Adrenal gland (tissue), 12 donors: ENCODE results near the gene IL1RAPL1. TPM values are rescaled to one million over a fixed set of nuclear protein-coding genes. Genes with fewer than 3 reads are reported as not detected.

Experiments used
- DNase-seq, 7 donors: peaks; one replicate each; pipeline ENCODE4 v3.0.0-alpha.2; 2019 to 2020
- H3K27ac ChIP-seq, 5 donors: fragments of 200-600 bp; sonication (generic) in 4 of 5; 1 replicate in 3 of 5; 2 replicates in 2 of 5; pipeline versions ENCODE4 v1.5.1 to v1.8.0; 2016 to 2020; ENCODE audit warnings: mild to moderate bottlenecking in 1 of 5
- H3K27me3 ChIP-seq: fragments of 200-600 bp; 2 replicates; pipeline ENCODE4 v1.8.0; 2021
- H3K36me3 ChIP-seq, 2 donors: fragments of 200-600 bp; replicated peaks in 1 of 2; 1 replicate in 1 of 2; 2 replicates in 1 of 2; pipeline versions ENCODE4 v1.5.1 to v1.8.0; 2018 to 2022
- H3K4me1 ChIP-seq, 2 donors: fragments of 200-600 bp; replicated peaks in 1 of 2; 1 replicate in 1 of 2; 2 replicates in 1 of 2; pipeline versions ENCODE4 v1.5.1 to v1.8.0; 2018 to 2021
- H3K4me3 ChIP-seq, 4 donors: fragments of 200-600 bp; sonication (generic) in 3 of 4; one replicate each; pipeline ENCODE4 v1.5.1; 2016 to 2018
- H3K9me3 ChIP-seq, 3 donors: fragments of 200-600 bp; sonication (generic) in 1 of 3; replicated peaks in 1 of 3; 1 replicate in 2 of 3; 2 replicates in 1 of 3; pipeline versions ENCODE4 v1.5.1 to v1.8.0; 2016 to 2021
- POLR2A ChIP-seq, 2 donors: fragments of 450-650 bp; IDR thresholded peaks; one replicate each; pipeline ENCODE4 v1.6.1; 2017; ENCODE audit warnings: antibody characterized with exemption in 2 of 2, mild to moderate bottlenecking in 2 of 2, moderate library complexity in 1 of 2
- WGBS, 4 donors: extraction: QIAGEN DNeasy Blood & Tissue Kit in 2 of 4; methylation state at CpG; one replicate each; pipeline versions ENCODE4 v1.1.5 to v1.1.7; 2013 to 2017; 5-methylcytosine and 5-hydroxymethylcytosine counted together
- intact Hi-C, 2 donors: fragments of 100-400 bp; cut with DNase I; formaldehyde crosslinking; loops; one replicate each; pipeline versions ENCODE4 v1.14.1 to v1.15.0; 2022 to 2023
- polyA plus RNA-seq, 3 donors: library from polyadenylated mRNA; stranded (reverse); fragments of 200-250 nt in 2 of 3; fragments of 350-450 nt in 1 of 3; fragmentation: Illumina TruSeq in 1 of 3; extraction: RNeasy Lipid Tissue Mini Kit (QIAGEN cat#74804) in 1 of 3; gene quantifications; one replicate each; pipeline ENCODE4 v1.2.3, GENCODE V29; 2013 to 2014
- total RNA-seq, 9 donors: library from RNA; depleted of rRNA in 4 of 9; stranded (reverse); fragments of >200 nt in 4 of 9; fragments of 120-200 nt in 1 of 9; fragmentation: NEBNext Ultra II Directional in 1 of 9; extraction: Animal tissue kit (Norgen Biotek cat#: 25700) in 1 of 9; gene quantifications; one replicate each; pipeline versions ENCODE4 v1.1.0 to v1.2.4, GENCODE V29; 2013 to 2023
- TF ChIP-seq, protein P1 (sequence below), 6 experiments: fragments of 450-650 bp in 4 of 6; fragments of 200-600 bp in 2 of 6; sonication (generic) in 1 of 6; IDR thresholded peaks; 1 replicate in 5 of 6; 2 replicates in 1 of 6; pipeline versions ENCODE4 v1.5.1 to v1.8.0; 2016 to 2021; ENCODE audit warnings: antibody characterized with exemption in 6 of 6, mild to moderate bottlenecking in 2 of 6, moderate library complexity in 1 of 6
- donor health status: healthy with polysubstance abuse.
- donor health status: Bipolar disorder and iron deficiency.
- donor health status: DM: yes; HTN: yes; CAD: no.
- donor health status: DM: no; HTN: no; CAD: no.
- donor health status: DM: no; HTN: no; CAD: no.
- donor health status: DM: yes; HTN: yes; CAD: no.

Gene IL1RAPL1
- total and polyA plus RNA-seq, 12 donors, result 1.1 TPM; not detected in 11

GRCh38 chrX:28659269-28659668, 72.0 kb downstream of the IL1RAPL1 start:
- DNase-seq, result no peak
- Histone ChIP-seq H3K4me3 (no peak overlapping the region), H3K9me3 (no peaks in the 10 kb centered on the region), H3K4me1 (no peaks in the 10 kb centered on the region), H3K27ac (no peak overlapping the region), H3K27me3 (no peaks in the 10 kb centered on the region), H3K36me3 (no peaks in the 10 kb centered on the region)
- intact Hi-C loops, result no loop called here
- TF ChIP-seq, protein P1, sequence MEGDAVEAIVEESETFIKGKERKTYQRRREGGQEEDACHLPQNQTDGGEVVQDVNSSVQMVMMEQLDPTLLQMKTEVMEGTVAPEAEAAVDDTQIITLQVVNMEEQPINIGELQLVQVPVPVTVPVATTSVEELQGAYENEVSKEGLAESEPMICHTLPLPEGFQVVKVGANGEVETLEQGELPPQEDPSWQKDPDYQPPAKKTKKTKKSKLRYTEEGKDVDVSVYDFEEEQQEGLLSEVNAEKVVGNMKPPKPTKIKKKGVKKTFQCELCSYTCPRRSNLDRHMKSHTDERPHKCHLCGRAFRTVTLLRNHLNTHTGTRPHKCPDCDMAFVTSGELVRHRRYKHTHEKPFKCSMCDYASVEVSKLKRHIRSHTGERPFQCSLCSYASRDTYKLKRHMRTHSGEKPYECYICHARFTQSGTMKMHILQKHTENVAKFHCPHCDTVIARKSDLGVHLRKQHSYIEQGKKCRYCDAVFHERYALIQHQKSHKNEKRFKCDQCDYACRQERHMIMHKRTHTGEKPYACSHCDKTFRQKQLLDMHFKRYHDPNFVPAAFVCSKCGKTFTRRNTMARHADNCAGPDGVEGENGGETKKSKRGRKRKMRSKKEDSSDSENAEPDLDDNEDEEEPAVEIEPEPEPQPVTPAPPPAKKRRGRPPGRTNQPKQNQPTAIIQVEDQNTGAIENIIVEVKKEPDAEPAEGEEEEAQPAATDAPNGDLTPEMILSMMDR (IDR thresholded peaks at IDR 0.05), result no peak
- TF ChIP-seq POLR2A (IDR thresholded peaks at IDR 0.05), result no peak
- WGBS, 4 donors, result 64 to 86% (median 82%) methylated on average over 12 to 23 of the region's 23 CpGs

GRCh38 chrX:28665778-28666177, 78.5 kb downstream of the IL1RAPL1 start:
- no peak overlapping the region for H3K4me3 ChIP-seq
- DNase-seq, result no peak
- no peaks in the 10 kb centered on the region for H3K36me3 ChIP-seq
- H3K27ac ChIP-seq, result no peak overlapping the region
- 80 to 91% (median 87%) methylated on average over 7 to 10 of the region's 10 CpGs for WGBS, 4 donors
- H3K4me1 ChIP-seq, result no peaks in the 10 kb centered on the region
- intact Hi-C loops, result no loop called here
- no peaks in the 10 kb centered on the region for H3K9me3 ChIP-seq
- no peaks in the 10 kb centered on the region for H3K27me3 ChIP-seq
- no peak for TF ChIP-seq POLR2A (IDR thresholded peaks at IDR 0.05)
- TF ChIP-seq, protein P1 (IDR thresholded peaks at IDR 0.05), result no peak

GRCh38 chrX:28668303-28668702, 81.1 kb downstream of the IL1RAPL1 start:
- Histone ChIP-seq H3K27ac (no peak overlapping the region), H3K27me3 (no peaks in the 10 kb centered on the region), H3K4me3 (no peak overlapping the region), H3K9me3 (no peaks in the 10 kb centered on the region), H3K4me1 (no peaks in the 10 kb centered on the region), H3K36me3 (no peaks in the 10 kb centered on the region)
- WGBS, 4 donors, result 82 to 93% (median 85%) methylated on average over 13 of the region's 13 CpGs
- no peak for TF ChIP-seq POLR2A (IDR thresholded peaks at IDR 0.05)
- TF ChIP-seq, protein P1 (IDR thresholded peaks at IDR 0.05), result no peak
- intact Hi-C loops, result no loop called here
- DNase-seq, result no peak

- intact Hi-C loops, result no loop called here
- Histone ChIP-seq H3K4me3 (no peak overlapping the region), H3K9me3 (no peaks in the 10 kb centered on the region), H3K27ac (no peak overlapping the region), H3K36me3 (no peaks in the 10 kb centered on the region), H3K4me1 (no peaks in the 10 kb centered on the region), H3K27me3 (no peaks in the 10 kb centered on the region)
- no peak for TF ChIP-seq POLR2A (IDR thresholded peaks at IDR 0.05)
- TF ChIP-seq, protein P1 (IDR thresholded peaks at IDR 0.05), result no peak
- DNase-seq, result no peak
- WGBS, 4 donors, result 66 to 86% (median 72%) methylated on average over 4 of the region's 4 CpGs
Measured at GRCh38 chrX:28668957-28669356, 81.7 kb downstream of the IL1RAPL1 start.
